Measurements from ENCODE around the gene CCDC12.
"Not testable (repeated sequence)": the region's sequence is repeated elsewhere in the genome, so short reads cannot be mapped to it uniquely, and the experiment has no call there.

Gene CCDC12

DNA sequence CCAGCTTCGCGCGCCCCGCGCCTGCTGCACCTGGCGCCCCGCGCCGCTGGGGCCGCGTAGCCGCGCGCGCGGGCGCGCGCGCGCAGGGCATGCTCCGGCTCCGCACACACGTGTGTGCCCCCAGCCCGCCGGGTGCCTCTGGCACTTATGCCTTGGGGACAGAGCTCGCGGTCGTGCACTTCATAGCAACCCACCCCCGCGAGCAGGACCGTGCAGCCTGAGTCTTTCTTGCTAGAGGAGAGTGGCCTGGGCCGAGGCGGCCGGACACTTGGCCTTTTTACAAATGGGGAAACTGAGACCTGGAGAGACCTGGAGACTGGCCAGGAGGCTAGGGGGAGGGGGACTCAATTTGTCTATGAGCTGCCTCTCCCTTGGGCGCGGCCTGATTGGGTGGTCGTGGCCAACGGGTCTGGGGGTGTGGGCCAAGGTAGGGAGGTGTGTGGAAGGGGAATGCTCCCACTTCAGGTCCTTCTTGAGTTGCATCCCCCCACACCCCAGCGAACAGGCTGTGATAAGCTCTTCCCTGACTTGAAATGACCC, 3.5 kb upstream of the CCDC12 start:
- no peak for DNase-seq (ENCODE audit: low spot score)

DNA sequence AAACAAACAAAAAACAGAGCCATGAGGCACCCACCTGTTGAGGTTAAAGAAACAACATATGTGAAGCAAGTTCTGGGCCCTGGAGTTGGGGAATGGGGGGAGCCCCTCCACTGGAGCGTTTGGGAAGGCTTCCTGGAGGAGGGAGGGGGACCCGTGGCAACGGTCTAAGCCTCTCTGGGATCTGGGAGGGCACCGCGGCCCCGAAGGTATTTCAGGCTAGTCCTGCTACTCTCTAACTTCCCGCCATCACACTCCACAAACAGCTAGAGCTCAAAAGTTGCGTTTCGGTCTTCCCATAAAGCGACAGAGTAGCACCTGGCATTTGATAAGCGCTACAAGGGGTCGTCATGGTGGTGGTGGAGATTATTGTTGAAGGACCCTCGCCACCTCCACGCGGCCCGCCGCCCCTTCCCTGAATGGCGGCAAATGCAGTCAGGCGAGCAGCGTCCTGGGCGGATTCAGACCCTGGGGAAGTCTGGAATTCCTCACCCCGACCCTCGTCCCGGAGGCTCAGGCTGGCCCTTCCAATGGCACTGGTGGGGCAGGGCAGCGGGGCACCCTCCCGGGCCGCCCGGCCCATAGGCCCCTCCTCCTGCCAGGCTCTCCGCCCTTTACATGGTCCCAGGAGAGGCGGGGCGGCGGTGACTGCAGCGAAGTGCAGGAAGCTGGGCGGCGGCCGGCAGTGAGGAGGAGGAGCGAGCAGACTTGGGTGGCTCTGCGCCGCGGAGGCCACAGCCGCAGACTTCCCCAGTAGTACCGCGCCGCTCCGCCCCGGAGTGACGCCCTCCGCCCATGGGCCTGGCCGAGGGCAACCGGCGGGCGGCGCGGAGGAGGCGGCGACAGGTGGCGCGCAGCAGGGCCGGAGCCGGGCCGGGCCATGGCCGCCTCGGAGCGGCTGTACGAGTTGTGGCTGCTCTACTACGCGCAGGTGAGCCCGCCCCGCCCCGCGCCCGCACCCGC, 2.7 kb upstream of the CCDC12 start, which contains the start of gene NBEAL2:
Gene NBEAL2 (plus strand): TSS at position 682 of the 960 bp plus-strand sequence. CDS start 196 bp downstream, at position 878.
- peak; percentile 95 for DNase-seq (ENCODE audit: low spot score)

DNA sequence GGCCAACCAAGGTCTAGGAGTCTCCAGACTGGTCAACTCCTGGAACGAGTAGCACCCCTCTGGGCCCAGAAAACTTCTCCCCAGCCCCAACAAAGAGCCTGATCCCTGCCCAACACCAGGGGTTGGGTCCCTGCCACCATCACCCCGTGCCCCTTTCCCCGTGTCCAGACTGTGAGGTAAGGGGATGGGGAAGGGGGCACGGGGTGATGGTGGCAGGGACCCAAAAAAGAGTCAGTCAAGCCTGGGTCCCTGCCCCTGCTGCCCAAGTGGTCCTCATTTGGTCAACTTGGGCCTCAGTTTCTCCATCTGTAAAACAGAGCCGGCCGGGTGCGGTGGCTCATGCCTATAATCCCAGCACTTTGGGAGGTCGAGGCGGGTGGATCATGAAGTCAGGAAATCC, 1.8 kb upstream of the CCDC12 start:
- DNase-seq (ENCODE audit: low spot score) = no peak

- no peak for DNase-seq (ENCODE audit: low spot score)
Observed at GRCh38 chr3:46977811-46978195, 1.3 kb upstream of the CCDC12 start.

GRCh38 chr3:46974421-46975171, 1.9 kb downstream of the CCDC12 start:
- DNase-seq (ENCODE audit: low spot score) = no peak

DNA sequence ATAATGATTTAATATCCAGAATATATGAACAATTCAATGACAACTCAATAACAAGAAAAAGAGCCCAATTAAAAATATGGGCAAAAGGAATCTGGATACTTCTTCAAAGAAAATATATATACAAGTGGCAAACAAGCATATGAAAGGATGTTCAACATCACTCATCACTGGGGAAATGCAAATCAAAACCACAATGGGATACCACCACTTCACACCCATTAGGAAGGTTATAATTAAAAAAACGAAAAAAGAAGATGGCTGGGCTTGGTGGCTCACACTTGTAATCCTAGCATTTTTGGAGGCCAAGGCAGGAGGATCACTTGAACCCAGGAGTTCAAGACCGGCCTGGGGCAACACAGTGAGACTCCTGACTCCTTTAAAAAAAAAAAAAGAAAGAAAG, 4.1 kb downstream of the CCDC12 start:
- DNase-seq (ENCODE audit: low spot score) = no peak

DNA sequence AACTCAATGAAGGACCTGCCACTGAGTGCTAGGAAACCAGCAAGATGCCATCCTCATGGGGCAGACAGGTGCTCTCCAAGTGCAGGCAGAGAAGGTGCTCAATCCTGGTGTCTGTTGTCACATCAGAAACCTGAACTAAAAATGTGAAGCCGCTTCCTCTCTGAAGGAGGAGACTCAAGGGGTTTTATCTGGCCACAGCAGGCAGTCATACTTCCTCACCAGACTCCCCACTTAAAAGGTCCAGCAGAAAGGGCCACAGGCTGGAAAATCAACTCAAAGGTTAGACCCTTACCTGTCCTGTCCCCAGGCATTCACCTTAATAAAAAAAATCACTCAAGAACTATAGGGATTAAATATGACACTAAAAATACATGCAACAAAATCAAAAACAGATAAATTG, 4.8 kb downstream of the CCDC12 start:
- DNase-seq (ENCODE audit: low spot score) = no peak

GRCh38 chr3:46971151-46971550, 5.4 kb downstream of the CCDC12 start:
- no peak for DNase-seq (ENCODE audit: low spot score)

GRCh38 chr3:46970391-46971091, 6.0 kb downstream of the CCDC12 start:
- DNase-seq (ENCODE audit: low spot score) = no peak

DNA sequence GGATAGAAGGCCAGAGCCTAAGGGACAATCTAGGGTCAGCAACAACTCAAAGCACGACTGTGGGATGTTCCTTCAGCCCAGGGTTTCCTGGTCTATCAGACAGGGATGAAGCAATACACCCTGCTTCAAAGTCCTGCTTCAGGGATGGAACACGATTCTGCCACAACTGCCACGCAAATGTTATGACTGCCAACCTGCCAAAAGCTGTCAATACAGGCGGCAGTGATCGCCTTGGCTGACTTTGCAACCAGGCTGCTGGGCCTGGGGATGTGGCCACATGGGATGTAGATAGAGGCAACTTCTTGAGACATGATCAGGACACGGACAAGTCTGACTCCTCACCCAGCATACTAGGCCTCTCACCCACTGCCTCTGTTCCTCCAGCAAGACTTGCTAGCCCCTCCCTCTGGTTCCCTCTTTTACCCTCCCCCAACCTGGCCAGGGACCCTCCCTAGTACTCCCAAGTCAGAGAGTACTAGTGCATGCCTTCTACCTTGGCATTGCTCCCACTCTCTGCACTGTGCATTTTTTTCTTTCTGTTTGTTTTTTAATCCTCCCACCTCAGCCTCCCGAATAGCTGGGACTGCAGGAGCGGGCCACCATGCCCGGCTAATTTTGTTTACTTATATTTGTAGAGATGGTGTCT, 7.6 kb downstream of the CCDC12 start:
- no peak for DNase-seq (ENCODE audit: low spot score)

- DNase-seq (ENCODE audit: low spot score) = no peak
Observed at GRCh38 chr3:46966811-46967210, 9.7 kb downstream of the CCDC12 start.

DNA sequence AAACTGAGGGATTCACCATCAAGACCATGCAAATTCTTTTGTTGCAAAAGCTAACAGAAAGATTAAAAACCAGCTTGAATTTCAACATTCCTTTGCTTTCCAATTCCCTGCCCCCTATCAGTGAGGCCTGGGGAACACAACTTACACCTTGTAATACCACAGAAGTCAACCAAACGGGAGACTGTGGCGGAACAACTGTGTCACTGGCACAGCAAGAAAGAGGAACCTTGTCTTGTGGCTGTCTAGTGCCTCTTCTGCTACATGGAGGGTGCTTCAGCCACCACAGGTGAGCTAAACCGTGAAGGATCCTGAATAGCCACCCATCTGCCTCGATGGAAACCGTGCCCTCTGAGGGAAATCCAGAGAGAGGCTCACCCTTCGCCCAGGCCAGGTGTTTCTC, 11.4 kb downstream of the CCDC12 start:
- DNase-seq (ENCODE audit: low spot score) = no peak

GRCh38 chr3:46964038-46964590, 12.4 kb downstream of the CCDC12 start:
- not testable (repeated sequence) for DNase-seq (ENCODE audit: low spot score)

GRCh38 chr3:46962990-46963389, 13.6 kb downstream of the CCDC12 start:
- DNase-seq (ENCODE audit: low spot score) = no peak

GRCh38 chr3:46962427-46962826, 14.1 kb downstream of the CCDC12 start:
- DNase-seq (ENCODE audit: low spot score) = no peak

GRCh38 chr3:46960835-46961234, 15.7 kb downstream of the CCDC12 start:
- DNase-seq (ENCODE audit: low spot score) = no peak

DNA sequence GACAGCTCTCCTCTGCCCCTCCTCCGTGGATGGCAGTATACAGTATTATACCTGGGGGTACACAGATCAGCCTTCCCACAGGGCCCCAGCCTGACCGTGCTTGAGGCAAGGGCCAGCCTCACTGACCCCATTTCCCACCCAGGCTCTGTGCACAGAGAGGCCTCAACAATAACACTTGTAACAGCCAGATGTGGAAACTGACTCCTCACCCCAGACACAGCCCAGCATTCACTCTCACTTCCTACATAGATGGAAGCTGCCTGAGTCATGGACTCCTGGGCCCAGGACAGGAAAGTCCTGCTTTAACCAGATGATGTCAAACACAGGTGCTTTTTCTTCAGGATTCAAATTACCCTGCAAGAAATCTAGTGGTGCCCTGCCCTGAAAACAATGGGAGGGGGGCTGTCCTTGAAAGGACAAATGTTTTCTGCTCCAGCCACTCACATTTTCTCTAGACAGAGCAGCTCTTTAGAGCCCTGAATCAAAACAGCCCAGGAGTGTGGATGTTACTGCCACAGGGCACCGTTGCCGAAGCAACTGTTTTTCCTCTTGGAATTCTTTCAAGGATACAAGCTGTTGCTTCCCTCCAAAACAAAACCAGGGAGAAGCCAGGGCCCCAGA, 16.4 kb downstream of the CCDC12 start:
- DNase-seq (ENCODE audit: low spot score) = no peak

- DNase-seq (ENCODE audit: low spot score) = no peak
Observed at GRCh38 chr3:46959161-46959511, 17.4 kb downstream of the CCDC12 start.

DNA sequence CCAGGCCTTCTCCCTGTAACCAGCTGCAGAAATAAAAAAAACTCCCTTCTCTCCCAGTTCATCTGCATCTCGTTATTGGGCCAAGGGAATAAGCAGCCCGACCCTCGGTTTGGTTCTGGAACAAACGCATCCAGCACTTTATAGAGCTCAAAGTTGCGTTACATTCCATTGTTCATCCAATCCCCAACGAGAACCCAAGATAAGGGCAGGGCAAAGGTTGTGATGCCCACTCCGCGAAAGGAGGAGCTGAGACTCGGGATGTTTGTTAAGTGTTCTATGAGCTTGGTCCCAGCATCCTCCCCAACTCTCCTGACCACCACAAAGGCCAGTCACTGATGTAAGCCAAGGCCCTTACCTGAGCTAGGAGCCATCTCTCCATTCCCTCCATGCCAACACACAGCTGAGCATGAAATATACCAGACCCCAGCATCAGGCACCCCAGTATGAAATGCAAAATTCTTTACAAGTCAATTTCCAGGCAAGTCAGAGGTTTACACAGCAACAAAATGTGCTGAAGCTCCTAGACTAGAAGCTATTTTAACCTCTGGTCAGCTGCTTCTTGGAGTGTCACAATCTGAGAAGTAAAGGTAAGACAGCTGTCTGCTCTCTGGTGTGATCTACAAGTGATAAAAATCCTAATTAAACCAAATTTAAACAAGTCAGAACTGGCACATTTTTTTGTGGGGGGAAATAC, 17.9 kb downstream of the CCDC12 start:
- DNase-seq (ENCODE audit: low spot score) = no peak

- DNase-seq (ENCODE audit: low spot score) = no peak
Observed at GRCh38 chr3:46957092-46957820, 19.3 kb downstream of the CCDC12 start.

All from COLO829 (cell line).